Left hindlimb (tissue), 1 donor: ENCODE results near the gene SYTL2.

Experiments
- DNase-seq: peaks from one replicate; pipeline ENCODE4 v3.0.0-alpha.2; 2018

SYTL2 gene

GRCh38 chr11:85724748-85725465, 86.0 kb downstream of the SYTL2 start:
- DNase-seq = no peak

GRCh38 chr11:85723088-85723487, 87.9 kb downstream of the SYTL2 start:
- no peak for DNase-seq

GRCh38 chr11:85721191-85721590, 89.8 kb downstream of the SYTL2 start:
- no peak for DNase-seq

GRCh38 chr11:85718991-85719807, 91.7 kb downstream of the SYTL2 start:
- DNase-seq = peak; percentile 75

GRCh38 chr11:85718126-85718943, 92.6 kb downstream of the SYTL2 start:
- DNase-seq = no peak

- no peak for DNase-seq
These were observed 93.5 kb downstream of the SYTL2 start for GRCh38 chr11:85717429-85717828.

- no peak for DNase-seq
These were observed 98.0 kb downstream of the SYTL2 start for GRCh38 chr11:85712953-85713352.

GRCh38 chr11:85710917-85711316, 100.0 kb downstream of the SYTL2 start:
- no peak for DNase-seq

- no peak for DNase-seq
These were observed 100.8 kb downstream of the SYTL2 start for GRCh38 chr11:85709941-85710702.

GRCh38 chr11:85705800-85706199, 105.1 kb downstream of the SYTL2 start:
- DNase-seq = no peak

GRCh38 chr11:85704967-85705366, 106.0 kb downstream of the SYTL2 start:
- no peak for DNase-seq

GRCh38 chr11:85699957-85700741, 110.8 kb downstream of the SYTL2 start:
- DNase-seq = no peak

GRCh38 chr11:85698195-85698594, 112.7 kb downstream of the SYTL2 start:
- DNase-seq = no peak

GRCh38 chr11:85697747-85698146, 113.2 kb downstream of the SYTL2 start:
- DNase-seq = no peak

- no peak for DNase-seq
These were observed 115.4 kb downstream of the SYTL2 start for GRCh38 chr11:85695546-85695945.

GRCh38 chr11:85694385-85694980, 116.5 kb downstream of the SYTL2 start:
- DNase-seq = no peak

GRCh38 chr11:85685820-85686459, 125.0 kb downstream of the SYTL2 start, which contains the start of gene CCDC89:
CCDC89 (minus strand) TSS chr11:85686195; CDS start chr11:85686130, 65 bp downstream.
- DNase-seq = peak; percentile 79

- DNase-seq = peak; percentile 67
These were observed 125.7 kb downstream of the SYTL2 start for GRCh38 chr11:85685125-85685819.

GRCh38 chr11:85682330-85683305, 128.3 kb downstream of the SYTL2 start:
- DNase-seq = peak; percentile 88
